Right atrium auricular region (tissue), 2 donors: ENCODE data around the gene LIG3. TPM values are rescaled to one million over a fixed set of nuclear protein-coding genes. Genes with fewer than 3 reads are reported as not detected.

ENCODE experiments used
- DNase-seq: peaks from one replicate; pipeline ENCODE4 v3.0.0-alpha.2; 2019; ENCODE audit warnings: low spot score
- H3K27ac ChIP-seq, 2 donors: fragments of 200-600 bp; sonication (generic); 1 replicate in 1 of 2; 2 replicates in 1 of 2; pipeline ENCODE4 v1.5.1; 2016 to 2019
- H3K27me3 ChIP-seq, 2 donors: fragments of 200-600 bp; sonication (generic); one replicate each; pipeline versions ENCODE4 v1.5.1 to v1.6.0; 2017 to 2019
- H3K36me3 ChIP-seq: fragments of 200-600 bp; sonication (generic); one replicate; pipeline ENCODE4 v1.5.1; 2016
- H3K4me1 ChIP-seq, 2 donors: fragments of 200-600 bp; sonication (generic); one replicate each; pipeline versions ENCODE4 v1.5.1 to v1.6.0; 2017 to 2019
- H3K4me3 ChIP-seq, 2 donors: fragments of 200-600 bp; sonication (generic); 1 replicate in 1 of 2; 2 replicates in 1 of 2; pipeline ENCODE4 v1.5.1; 2017 to 2019; ENCODE audit warnings: mild to moderate bottlenecking in 1 of 2, moderate library complexity in 1 of 2
- H3K9me3 ChIP-seq, 2 donors: fragments of 200-600 bp; sonication (generic); one replicate each; pipeline ENCODE4 v1.5.1; 2019
- CTCF ChIP-seq, 2 donors: fragments of 200-600 bp; sonication (generic); IDR thresholded peaks; one replicate each; pipeline ENCODE4 v1.5.1; 2019; ENCODE audit warnings: antibody characterized with exemption in 2 of 2
- total RNA-seq, 2 donors: library from RNA; depleted of rRNA; stranded (reverse); fragments of >200 nt; gene quantifications; one replicate each; pipeline ENCODE4 v1.1.0, GENCODE V29; 2016

The LIG3 gene
- total RNA-seq, 2 donors from 2014 or later = 12.0 to 17.1 TPM

GRCh38 chr17:34988644-34989043 lies 8.3 kb downstream of the LIG3 start:
- H3K27me3 ChIP-seq = no peaks in the 10 kb centered on the region
- no peak for TF ChIP-seq CTCF (IDR thresholded peaks at IDR 0.05)
- peaks cover 63% of the 10 kb centered on the region for H3K36me3 ChIP-seq

GRCh38 chr17:34989473-34989872 lies 9.2 kb downstream of the LIG3 start:
- H3K27me3 ChIP-seq = no peaks in the 10 kb centered on the region
- H3K4me1 ChIP-seq = peaks cover 0 to 9% of the 10 kb centered on the region in 2 donors
- H3K4me3 ChIP-seq = no peak overlapping the region
- H3K27ac ChIP-seq = no peak overlapping the region
- no peak for DNase-seq
- peaks cover 71% of the 10 kb centered on the region for H3K36me3 ChIP-seq
- no peak for TF ChIP-seq CTCF (IDR thresholded peaks at IDR 0.05)
- H3K9me3 ChIP-seq = no peaks in the 10 kb centered on the region

More at GRCh38 chr17:34988644-34989043, 8.3 kb downstream of the LIG3 start:
- DNase-seq = no peak
- H3K4me3 ChIP-seq = no peak overlapping the region
- no peak overlapping the region for H3K27ac ChIP-seq
- no peaks in the 10 kb centered on the region for H3K9me3 ChIP-seq
- H3K4me1 ChIP-seq = peaks cover 0 to 9% of the 10 kb centered on the region in 2 donors

GRCh38 chr17:34990921-34991365 lies 10.6 kb downstream of the LIG3 start:
- H3K27ac ChIP-seq = peak overlapping the region in 1 of 2 donors; percentile 45

GRCh38 chr17:34991606-34992005 lies 11.3 kb downstream of the LIG3 start:
- H3K27ac ChIP-seq = peak overlapping the region in 1 of 2 donors; percentile 45
- DNase-seq = no peak
- H3K9me3 ChIP-seq = no peaks in the 10 kb centered on the region
- peaks cover 0 to 10% of the 10 kb centered on the region in 2 donors for H3K4me1 ChIP-seq
- no peak overlapping the region for H3K4me3 ChIP-seq
- no peak for TF ChIP-seq CTCF (IDR thresholded peaks at IDR 0.05)
- peaks cover 77% of the 10 kb centered on the region for H3K36me3 ChIP-seq
- no peaks in the 10 kb centered on the region for H3K27me3 ChIP-seq

More at GRCh38 chr17:34990921-34991365, 10.6 kb downstream of the LIG3 start:
- no peaks in the 10 kb centered on the region for H3K9me3 ChIP-seq
- no peak for TF ChIP-seq CTCF (IDR thresholded peaks at IDR 0.05)
- peaks cover 0 to 9% of the 10 kb centered on the region in 2 donors for H3K4me1 ChIP-seq
- no peaks in the 10 kb centered on the region for H3K27me3 ChIP-seq
- H3K36me3 ChIP-seq = peaks cover 83% of the 10 kb centered on the region
- DNase-seq = no peak
- no peak overlapping the region for H3K4me3 ChIP-seq

- no peak overlapping the region for H3K4me3 ChIP-seq
- peaks cover 0 to 24% of the 10 kb centered on the region in 2 donors for H3K4me1 ChIP-seq
- H3K27me3 ChIP-seq = no peaks in the 10 kb centered on the region
- H3K27ac ChIP-seq = no peak overlapping the region
- no peak for DNase-seq
- peaks cover 72% of the 10 kb centered on the region for H3K36me3 ChIP-seq
- H3K9me3 ChIP-seq = no peaks in the 10 kb centered on the region
- no peak for TF ChIP-seq CTCF (IDR thresholded peaks at IDR 0.05)
Observed at GRCh38 chr17:34993031-34993430, 12.7 kb downstream of the LIG3 start.
